GM19193 (cell line): ENCODE data around the gene KCNG2.

ENCODE experiments used
- POLR2A ChIP-seq: IDR thresholded peaks from 4 replicates; pipeline ENCODE4 v1.6.1; 2011; ENCODE audit not compliant: insufficient read depth, insufficient read length; ENCODE audit errors: extremely low read depth

The KCNG2 gene

GRCh38 chr18:79870301-79871025 lies 72.7 kb downstream of the KCNG2 start:
- TF ChIP-seq POLR2A = no peak

GRCh38 chr18:79871026-79871390 lies 73.3 kb downstream of the KCNG2 start:
- TF ChIP-seq POLR2A = no peak

GRCh38 chr18:79871481-79872091 lies 73.8 kb downstream of the KCNG2 start:
- TF ChIP-seq POLR2A = no peak

GRCh38 chr18:79872527-79873444 lies 75.0 kb downstream of the KCNG2 start:
- no peak for TF ChIP-seq POLR2A

- no peak for TF ChIP-seq POLR2A
Measured at GRCh38 chr18:79873449-79874110, 75.8 kb downstream of the KCNG2 start.

GRCh38 chr18:79874553-79875530 lies 77.1 kb downstream of the KCNG2 start:
- TF ChIP-seq POLR2A = no peak

- no peak for TF ChIP-seq POLR2A
Measured at GRCh38 chr18:79875531-79875919, 77.8 kb downstream of the KCNG2 start.

GRCh38 chr18:79875931-79876461 lies 78.3 kb downstream of the KCNG2 start:
- TF ChIP-seq POLR2A = no peak

GRCh38 chr18:79876497-79876896 lies 78.8 kb downstream of the KCNG2 start:
- no peak for TF ChIP-seq POLR2A

GRCh38 chr18:79877163-79878091 lies 79.7 kb downstream of the KCNG2 start:
- TF ChIP-seq POLR2A = no peak

- no peak for TF ChIP-seq POLR2A
Measured at GRCh38 chr18:79878741-79879378, 81.1 kb downstream of the KCNG2 start.

GRCh38 chr18:79879566-79879965 lies 81.8 kb downstream of the KCNG2 start:
- TF ChIP-seq POLR2A = no peak

- no peak for TF ChIP-seq POLR2A
Measured at GRCh38 chr18:79881695-79882094, 84.0 kb downstream of the KCNG2 start.
